ENCODE measurements around the gene KCNA4.
"Not testable (repeated sequence)": the region's sequence is repeated elsewhere in the genome, so short reads cannot be mapped to it uniquely, and the experiment has no call there.

Gene KCNA4

DNA sequence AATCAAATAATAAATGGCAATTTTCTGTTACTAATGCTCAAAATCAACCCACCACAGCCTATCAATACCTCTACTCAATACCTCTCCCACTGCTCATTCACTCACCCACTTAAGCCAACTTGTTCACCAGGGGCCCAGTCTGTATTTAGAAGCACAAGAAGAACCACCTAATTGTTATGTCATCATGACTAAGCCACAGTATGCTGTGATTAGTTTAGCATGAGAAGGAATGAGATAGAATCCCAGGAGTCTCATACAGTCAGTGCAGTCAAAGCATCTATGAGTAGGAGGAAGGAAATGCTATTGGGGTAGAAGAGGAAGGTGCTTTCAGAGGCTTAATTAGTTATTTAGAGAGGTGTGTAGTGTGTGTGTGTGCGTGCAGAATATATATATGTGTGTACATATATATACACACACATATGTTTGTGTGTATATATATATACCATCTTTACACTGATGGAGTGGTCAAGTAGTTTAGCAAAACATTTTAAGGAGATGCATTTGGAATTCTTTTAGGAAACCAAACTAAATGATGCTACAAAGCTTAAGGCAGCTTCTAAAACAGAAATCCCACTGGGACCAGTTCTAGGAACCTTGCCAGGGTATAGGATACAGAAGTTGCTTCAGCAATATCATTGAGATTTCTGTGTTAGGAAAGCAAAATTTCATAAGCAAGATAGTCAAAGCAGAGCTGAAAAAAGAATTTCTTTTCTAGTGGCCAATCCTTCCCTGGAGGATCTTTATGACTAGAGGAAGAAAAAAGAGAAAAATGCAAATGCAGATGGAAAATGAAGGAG, 27.5 kb downstream of the KCNA4 start:
- Histone ChIP-seq H3K4me2 (ENCODE audit: low read length) (no peak overlapping the region), H3K4me1 (ENCODE audit: control insufficient read depth, insufficient read depth, low read length) (no peaks in the 10 kb centered on the region), H3K27me3 (ENCODE audit: control insufficient read depth, insufficient read depth, low read length) (no peaks in the 10 kb centered on the region), H3K9ac (ENCODE audit: low read depth, low read length) (no peak overlapping the region), H3K9me3 (replicated peaks; ENCODE audit: low read length) (no peaks in the 10 kb centered on the region), H3K36me3 (ENCODE audit: insufficient read depth, low read length) (no peaks in the 10 kb centered on the region), H3K4me3 (ENCODE audit: low read length) (no peak overlapping the region)

DNA sequence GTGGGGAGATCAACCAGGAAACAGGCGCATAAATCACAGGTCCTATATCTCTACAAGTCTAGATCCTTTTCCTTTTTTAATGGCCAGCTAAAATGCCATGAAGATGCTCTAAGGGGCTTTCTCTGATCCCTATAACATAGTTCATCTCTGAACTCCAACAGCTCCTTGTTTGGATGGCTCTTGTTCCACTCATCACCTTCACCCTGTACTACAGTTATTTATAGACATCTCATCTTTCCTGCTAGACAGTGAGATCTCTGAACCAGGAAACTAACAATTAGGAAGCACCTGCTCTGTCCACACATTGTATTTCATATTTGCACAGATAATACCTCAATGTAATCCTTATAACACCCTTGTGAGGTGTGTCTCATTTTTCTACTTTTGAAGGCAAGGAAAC, 31.6 kb downstream of the KCNA4 start:
- H3K27me3 ChIP-seq (ENCODE audit: control insufficient read depth, insufficient read depth, low read length): no peaks in the 10 kb centered on the region
- no peaks in the 10 kb centered on the region for H3K4me1 ChIP-seq (ENCODE audit: control insufficient read depth, insufficient read depth, low read length)
- H3K4me2 ChIP-seq (ENCODE audit: low read length): no peak overlapping the region
- H3K9me3 ChIP-seq (replicated peaks; ENCODE audit: low read length): no peaks in the 10 kb centered on the region
- no peaks in the 10 kb centered on the region for H3K36me3 ChIP-seq (ENCODE audit: insufficient read depth, low read length)
- H3K9ac ChIP-seq (ENCODE audit: low read depth, low read length): no peak overlapping the region
- H3K4me3 ChIP-seq (ENCODE audit: low read length): no peak overlapping the region

DNA sequence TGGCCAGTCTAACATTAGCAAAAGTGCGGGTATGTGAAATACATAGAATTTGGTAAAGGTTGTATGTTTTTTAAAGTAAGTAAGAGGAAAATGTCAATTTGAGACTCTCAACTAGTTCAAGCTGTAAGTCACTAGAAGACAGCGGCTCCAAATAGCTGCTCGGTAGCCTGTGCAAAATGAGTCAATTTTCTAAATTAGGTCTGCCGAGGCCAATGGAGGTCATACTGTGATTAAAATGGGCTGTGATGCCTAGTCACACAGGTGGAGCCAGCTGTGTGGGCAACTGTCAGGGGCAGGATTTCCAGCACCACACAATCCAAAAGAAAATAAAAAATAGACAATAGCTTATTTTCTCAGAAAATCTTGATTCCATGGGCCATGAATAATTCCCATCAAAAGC, 32.3 kb downstream of the KCNA4 start:
- no peaks in the 10 kb centered on the region for H3K4me1 ChIP-seq (ENCODE audit: control insufficient read depth, insufficient read depth, low read length)
- no peak overlapping the region for H3K4me2 ChIP-seq (ENCODE audit: low read length)
- H3K9ac ChIP-seq (ENCODE audit: low read depth, low read length): no peak overlapping the region
- H3K36me3 ChIP-seq (ENCODE audit: insufficient read depth, low read length): no peaks in the 10 kb centered on the region
- no peak overlapping the region for H3K4me3 ChIP-seq (ENCODE audit: low read length)
- no peaks in the 10 kb centered on the region for H3K27me3 ChIP-seq (ENCODE audit: control insufficient read depth, insufficient read depth, low read length)
- H3K9me3 ChIP-seq (replicated peaks; ENCODE audit: low read length): no peaks in the 10 kb centered on the region

DNA sequence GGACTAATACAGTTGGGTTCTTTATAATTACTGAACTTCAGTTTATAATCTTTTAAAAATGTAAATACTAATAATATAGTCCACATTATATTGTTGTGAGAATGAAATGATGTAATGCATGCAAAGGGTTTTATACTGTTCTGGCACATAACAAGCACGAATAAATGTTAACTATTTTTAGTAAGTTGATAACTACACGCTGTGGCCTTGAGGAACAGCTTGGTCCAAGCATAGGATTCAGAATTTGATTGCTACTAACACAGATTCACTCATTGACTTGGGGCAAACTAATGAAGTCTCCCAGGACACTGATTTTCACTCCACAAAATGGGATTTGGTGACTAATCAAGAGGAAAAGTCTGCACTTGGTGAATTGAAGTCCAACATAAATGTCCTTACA, 38.3 kb downstream of the KCNA4 start:
- Histone ChIP-seq H3K4me3 (ENCODE audit: low read length) (no peak overlapping the region), H3K9ac (ENCODE audit: low read depth, low read length) (no peak overlapping the region), H3K4me1 (ENCODE audit: control insufficient read depth, insufficient read depth, low read length) (no peaks in the 10 kb centered on the region), H3K9me3 (replicated peaks; ENCODE audit: low read length) (peaks cover 4% of the 10 kb centered on the region), H3K27me3 (ENCODE audit: control insufficient read depth, insufficient read depth, low read length) (no peaks in the 10 kb centered on the region), H3K36me3 (ENCODE audit: insufficient read depth, low read length) (no peaks in the 10 kb centered on the region), H3K4me2 (ENCODE audit: low read length) (no peak overlapping the region)

DNA sequence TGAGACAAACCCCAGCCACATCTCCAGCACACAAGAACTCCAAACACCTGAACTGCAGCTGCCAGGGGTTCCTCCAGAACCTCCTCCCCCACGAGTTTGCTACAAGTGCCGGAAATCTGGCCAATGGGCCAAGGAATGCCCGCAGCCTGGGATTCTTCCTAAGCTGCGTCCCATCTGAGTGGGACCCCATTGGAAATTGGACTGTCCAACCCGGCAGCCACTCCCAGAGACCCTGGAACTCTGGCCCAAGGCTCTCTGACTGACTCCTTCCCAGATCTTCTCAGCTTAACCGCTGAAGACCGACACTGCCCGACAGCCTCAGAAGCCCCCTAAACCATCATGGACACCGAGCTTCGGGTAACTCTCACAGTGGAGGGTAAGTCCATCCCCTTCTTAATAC, 41.2 kb downstream of the KCNA4 start:
- H3K4me2 ChIP-seq (ENCODE audit: low read length); H3K4me3 ChIP-seq (ENCODE audit: low read length); H3K36me3 ChIP-seq (ENCODE audit: insufficient read depth, low read length); H3K27me3 ChIP-seq (ENCODE audit: control insufficient read depth, insufficient read depth, low read length); H3K9me3 ChIP-seq (replicated peaks; ENCODE audit: low read length); H3K4me1 ChIP-seq (ENCODE audit: control insufficient read depth, insufficient read depth, low read length); H3K9ac ChIP-seq (ENCODE audit: low read depth, low read length): not testable (repeated sequence)

DNA sequence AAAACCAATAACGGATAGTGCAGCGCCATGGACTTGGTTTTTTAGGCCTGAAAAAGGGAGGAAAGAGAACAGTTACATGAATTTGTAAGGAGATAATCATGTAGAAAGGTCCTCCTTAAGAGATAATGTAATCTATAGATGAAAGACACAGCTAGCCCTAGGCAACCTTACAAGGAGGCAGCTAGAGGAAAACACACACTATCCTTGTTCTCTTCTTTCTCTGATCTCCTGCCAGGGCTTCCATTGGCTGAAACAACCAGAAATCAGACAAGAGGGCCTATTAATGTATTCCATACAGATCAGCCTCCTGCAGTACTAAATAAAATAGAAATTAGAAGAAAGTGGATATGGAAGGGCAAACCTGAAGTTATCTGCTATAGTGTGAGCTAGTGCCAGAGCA, 53.0 kb downstream of the KCNA4 start:
- H3K9me3 ChIP-seq (replicated peaks; ENCODE audit: low read length): peaks cover 5% of the 10 kb centered on the region
- no peak overlapping the region for H3K4me3 ChIP-seq (ENCODE audit: low read length)
- H3K4me1 ChIP-seq (ENCODE audit: control insufficient read depth, insufficient read depth, low read length): no peaks in the 10 kb centered on the region
- no peak overlapping the region for H3K4me2 ChIP-seq (ENCODE audit: low read length)
- H3K9ac ChIP-seq (ENCODE audit: low read depth, low read length): no peak overlapping the region
- no peaks in the 10 kb centered on the region for H3K27me3 ChIP-seq (ENCODE audit: control insufficient read depth, insufficient read depth, low read length)
- no peaks in the 10 kb centered on the region for H3K36me3 ChIP-seq (ENCODE audit: insufficient read depth, low read length)

DNA sequence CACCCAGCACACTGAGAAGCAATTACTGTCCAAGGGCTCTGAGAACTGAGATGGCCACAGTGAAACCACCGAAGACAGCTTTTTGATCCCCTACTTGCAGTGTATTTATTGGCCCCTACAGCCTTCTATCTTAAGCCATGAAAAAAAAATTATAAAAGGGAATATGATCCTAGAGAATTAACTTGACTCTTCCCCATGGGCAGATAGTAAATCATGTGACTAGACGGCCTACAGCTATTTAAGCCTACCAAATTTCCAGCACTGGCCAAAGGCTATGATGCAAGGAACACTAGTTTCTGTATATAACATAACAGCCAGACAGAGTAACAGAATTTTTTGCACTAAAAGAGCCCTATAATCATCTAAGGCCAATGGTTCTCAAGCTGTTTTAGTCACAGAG, 53.8 kb downstream of the KCNA4 start:
- H3K4me1 ChIP-seq (ENCODE audit: control insufficient read depth, insufficient read depth, low read length): no peaks in the 10 kb centered on the region
- no peak overlapping the region for H3K4me3 ChIP-seq (ENCODE audit: low read length)
- H3K9me3 ChIP-seq (replicated peaks; ENCODE audit: low read length): peaks cover 5% of the 10 kb centered on the region
- no peaks in the 10 kb centered on the region for H3K36me3 ChIP-seq (ENCODE audit: insufficient read depth, low read length)
- H3K4me2 ChIP-seq (ENCODE audit: low read length): no peak overlapping the region
- H3K27me3 ChIP-seq (ENCODE audit: control insufficient read depth, insufficient read depth, low read length): no peaks in the 10 kb centered on the region
- no peak overlapping the region for H3K9ac ChIP-seq (ENCODE audit: low read depth, low read length)

DNA sequence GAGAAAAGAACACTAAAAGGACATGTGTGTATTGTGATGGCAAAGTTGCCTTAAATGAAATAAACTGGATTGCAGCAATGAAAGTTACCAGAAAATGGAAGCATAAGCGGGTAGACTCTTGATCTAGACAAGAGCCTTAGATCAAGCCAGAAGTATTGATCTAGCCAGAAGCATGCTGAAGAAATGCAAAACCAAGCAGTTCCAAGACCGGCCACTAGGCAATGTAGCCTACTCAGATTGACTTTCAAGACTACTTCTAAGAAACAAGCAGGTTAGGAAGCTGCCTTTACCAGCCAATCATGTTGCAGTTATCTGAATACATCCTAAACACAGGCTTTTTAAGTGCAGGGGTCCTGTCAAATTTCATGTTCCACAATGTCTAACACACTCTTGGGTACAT, 54.6 kb downstream of the KCNA4 start:
- H3K4me3 ChIP-seq (ENCODE audit: low read length): no peak overlapping the region
- no peaks in the 10 kb centered on the region for H3K27me3 ChIP-seq (ENCODE audit: control insufficient read depth, insufficient read depth, low read length)
- no peak overlapping the region for H3K4me2 ChIP-seq (ENCODE audit: low read length)
- H3K9me3 ChIP-seq (replicated peaks; ENCODE audit: low read length): peaks cover 5% of the 10 kb centered on the region
- no peak overlapping the region for H3K9ac ChIP-seq (ENCODE audit: low read depth, low read length)
- H3K36me3 ChIP-seq (ENCODE audit: insufficient read depth, low read length): no peaks in the 10 kb centered on the region
- H3K4me1 ChIP-seq (ENCODE audit: control insufficient read depth, insufficient read depth, low read length): no peaks in the 10 kb centered on the region
